Keratinocyte (primary cell): ENCODE data around the gene SELENOS. TPM values are rescaled to one million over a fixed set of nuclear protein-coding genes. Genes with fewer than 3 reads are reported as not detected.

Experiments used
- DNase-seq: peaks from one replicate; pipeline ENCODE4 v3.0.0-alpha.2; 2011; ENCODE audit warnings: low read depth, missing footprints, low spot score
- FAIRE-seq: peaks from 2 replicates; lab custom pipeline; 2011; peaks lifted over from hg19 to GRCh38; lab: Jason Lieb, UNC
- H2AFZ ChIP-seq: 2 replicates; pipeline ENCODE4 v1.6.0; 2012; ENCODE audit warnings: low read length, control low read depth, inconsistent platforms; ENCODE audit not compliant: control insufficient read depth
- H3K27ac ChIP-seq: 2 replicates; pipeline ENCODE4 v1.5.1; 2011; ENCODE audit warnings: low read length; ENCODE audit not compliant: control insufficient read depth, insufficient read depth
- H3K27me3 ChIP-seq: 3 replicates; pipeline ENCODE4 v1.6.0; 2011; ENCODE audit warnings: low read length; ENCODE audit not compliant: control insufficient read depth, insufficient read depth; ENCODE audit errors: extremely low read depth
- H3K36me3 ChIP-seq, 2 experiments: 2 replicates in 1 of 2; 3 replicates in 1 of 2; pipeline ENCODE4 v1.5.1; 2011; ENCODE audit warnings: low read length in 2 of 2, mild to moderate bottlenecking in 1 of 2; ENCODE audit not compliant: control insufficient read depth in 2 of 2, insufficient read depth in 2 of 2; ENCODE audit errors: extremely low read depth in 1 of 2
- H3K4me1 ChIP-seq: 3 replicates; pipeline ENCODE4 v1.5.1; 2011; ENCODE audit warnings: low read length; ENCODE audit not compliant: control insufficient read depth, insufficient read depth; ENCODE audit errors: extremely low read depth
- H3K4me2 ChIP-seq: 3 replicates; pipeline ENCODE4 v1.6.0; 2011; ENCODE audit warnings: low read depth, low read length; ENCODE audit not compliant: control insufficient read depth, insufficient read depth; ENCODE audit errors: extremely low read depth
- H3K4me3 ChIP-seq, 3 experiments: fragments of 200-600 bp in 1 of 3; sonication (generic) in 1 of 3; 2 replicates in 2 of 3; 3 replicates in 1 of 3; pipeline ENCODE4 v1.5.1; 2011 to 2016; ENCODE audit warnings: low read length in 3 of 3, mild to moderate bottlenecking in 3 of 3, control low read depth in 2 of 3, inconsistent platforms in 1 of 3, low read depth in 1 of 3, mixed read lengths in 1 of 3, mixed run types in 1 of 3, moderate library complexity in 1 of 3; ENCODE audit not compliant: control insufficient read depth in 2 of 3, insufficient read depth in 2 of 3; ENCODE audit errors: extremely low read depth in 1 of 3
- H3K79me2 ChIP-seq: 2 replicates; pipeline ENCODE4 v1.6.0; 2012; ENCODE audit warnings: low read length; ENCODE audit not compliant: control insufficient read depth, insufficient read depth
- H3K9ac ChIP-seq: 3 replicates; pipeline ENCODE4 v1.6.0; 2011; ENCODE audit warnings: low read length; ENCODE audit not compliant: control insufficient read depth, insufficient read depth; ENCODE audit errors: extremely low read depth
- H3K9me1 ChIP-seq: 3 replicates; pipeline ENCODE4 v1.6.0; 2011; ENCODE audit warnings: low read length; ENCODE audit not compliant: control insufficient read depth, insufficient read depth; ENCODE audit errors: extremely low read depth
- H3K9me3 ChIP-seq: 2 replicates; pipeline ENCODE4 v1.5.1; 2012; ENCODE audit warnings: low read depth, low read length; ENCODE audit not compliant: control insufficient read depth
- H4K20me1 ChIP-seq: 3 replicates; pipeline ENCODE4 v1.6.0; 2011; ENCODE audit warnings: low read length; ENCODE audit not compliant: control insufficient read depth, insufficient read depth; ENCODE audit errors: extremely low read depth
- EZH2 ChIP-seq: IDR thresholded peaks from one replicate; pipeline ENCODE4 v1.6.1; 2012; ENCODE audit warnings: inconsistent platforms, mild to moderate bottlenecking, low read length, moderate library complexity
- dilution Hi-C: fragments of 300-500 bp; cut with MboI; formaldehyde crosslinking; loops from one replicate; pipeline ENCODE4 v1.7.0; 2020; ENCODE audit warnings: low sequenced_read_pairs; ENCODE audit not compliant: extremely low pct_ligation_motif_present
- polyA plus RNA-seq, 5 experiments: library from polyadenylated mRNA; depleted of rRNA in 3 of 5; stranded (reverse) in 3 of 5; stranded (forward) in 1 of 5; unstranded in 1 of 5; fragments of >200 nt; gene quantifications; 1 replicate in 1 of 5; 2 replicates in 3 of 5; 3 replicates in 1 of 5; pipeline versions ENCODE4 v1.2.1 to v1.2.3, GENCODE V29; 2011 to 2012; ENCODE audit warnings: missing spikeins in 2 of 5, low read depth in 1 of 5, low replicate concordance in 1 of 5
- TF ChIP-seq, protein P1 (sequence below), 3 experiments: IDR thresholded peaks in 1 of 3; conservative IDR thresholded peaks in 1 of 3; optimal IDR thresholded peaks in 1 of 3; 2 replicates in 2 of 3; 3 replicates in 1 of 3; pipeline versions ENCODE3 to v1.5.1; 2011; ENCODE audit warnings: low read length in 3 of 3, mild to moderate bottlenecking in 3 of 3, moderate library complexity in 2 of 3, control low read depth in 1 of 3, inconsistent platforms in 1 of 3; ENCODE audit not compliant: insufficient read depth in 2 of 3; ENCODE audit errors: extremely low read depth in 1 of 3

SELENOS gene
- polyA plus RNA-seq, 1 donor (not counting 4 experiments of a cell fraction or from before 2014, with no cell fraction given), result 82.2 TPM

DNA sequence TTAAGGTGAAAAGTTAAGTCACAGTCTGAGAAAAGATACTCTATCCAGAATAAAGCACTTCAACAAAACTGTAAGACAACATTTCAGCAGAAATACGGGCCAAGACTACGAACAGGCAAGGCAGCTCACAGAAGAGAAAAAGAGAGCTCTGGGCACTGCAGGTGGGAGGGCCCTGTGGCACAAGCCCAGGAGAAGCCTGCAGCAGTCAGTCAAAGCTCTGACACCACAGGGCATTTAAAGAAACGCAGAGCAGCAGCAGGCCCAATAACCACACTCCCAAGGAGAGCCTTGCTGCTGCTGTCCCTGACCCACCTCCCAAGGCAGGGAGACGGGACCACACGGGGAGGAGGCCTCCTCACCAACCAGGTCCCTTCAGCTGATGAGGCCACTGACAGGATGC is 44.6 kb downstream of the SELENOS start:
- no peak overlapping the region for H2AFZ ChIP-seq
- FAIRE-seq (no peak), DNase-seq (no peak)
- peaks cover 89% of the 10 kb centered on the region for H3K79me2 ChIP-seq
- H3K4me3 ChIP-seq, result peak overlapping the region in 1 of 3 experiments; percentile 26
- no peaks in the 10 kb centered on the region for H4K20me1 ChIP-seq
- H3K27ac ChIP-seq, result peak overlapping the region; percentile 1
- no peaks in the 10 kb centered on the region for H3K9me3 ChIP-seq
- peaks cover 9 to 26% of the 10 kb centered on the region in 2 experiments for H3K36me3 ChIP-seq
- H3K9ac ChIP-seq, result no peak overlapping the region
- peaks cover 28% of the 10 kb centered on the region for H3K4me1 ChIP-seq
- TF ChIP-seq EZH2, result no peak
- TF ChIP-seq, protein P1, sequence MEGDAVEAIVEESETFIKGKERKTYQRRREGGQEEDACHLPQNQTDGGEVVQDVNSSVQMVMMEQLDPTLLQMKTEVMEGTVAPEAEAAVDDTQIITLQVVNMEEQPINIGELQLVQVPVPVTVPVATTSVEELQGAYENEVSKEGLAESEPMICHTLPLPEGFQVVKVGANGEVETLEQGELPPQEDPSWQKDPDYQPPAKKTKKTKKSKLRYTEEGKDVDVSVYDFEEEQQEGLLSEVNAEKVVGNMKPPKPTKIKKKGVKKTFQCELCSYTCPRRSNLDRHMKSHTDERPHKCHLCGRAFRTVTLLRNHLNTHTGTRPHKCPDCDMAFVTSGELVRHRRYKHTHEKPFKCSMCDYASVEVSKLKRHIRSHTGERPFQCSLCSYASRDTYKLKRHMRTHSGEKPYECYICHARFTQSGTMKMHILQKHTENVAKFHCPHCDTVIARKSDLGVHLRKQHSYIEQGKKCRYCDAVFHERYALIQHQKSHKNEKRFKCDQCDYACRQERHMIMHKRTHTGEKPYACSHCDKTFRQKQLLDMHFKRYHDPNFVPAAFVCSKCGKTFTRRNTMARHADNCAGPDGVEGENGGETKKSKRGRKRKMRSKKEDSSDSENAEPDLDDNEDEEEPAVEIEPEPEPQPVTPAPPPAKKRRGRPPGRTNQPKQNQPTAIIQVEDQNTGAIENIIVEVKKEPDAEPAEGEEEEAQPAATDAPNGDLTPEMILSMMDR (optimal IDR thresholded peaks at IDR 0.05 in 1 of 3, IDR thresholded peaks at IDR 0.05 in 1 of 3, conservative IDR thresholded peaks at IDR 0.05 in 1 of 3; ENCODE audit: extremely low read depth in 1 of 3, insufficient read depth in 2 of 3, low read length in 3 of 3), result no peak
- H3K27me3 ChIP-seq, result no peaks in the 10 kb centered on the region
- dilution Hi-C loops, result no loop called here
- H3K9me1 ChIP-seq, result no peaks in the 10 kb centered on the region
- peak overlapping the region; percentile 72 for H3K4me2 ChIP-seq

GRCh38 chr15:101228313-101228712 is 49.0 kb downstream of the SELENOS start:
- TF ChIP-seq, protein P1 (optimal IDR thresholded peaks at IDR 0.05 in 1 of 3, IDR thresholded peaks at IDR 0.05 in 1 of 3, conservative IDR thresholded peaks at IDR 0.05 in 1 of 3; ENCODE audit: extremely low read depth in 1 of 3, insufficient read depth in 2 of 3, low read length in 3 of 3), result no peak
- TF ChIP-seq EZH2, result no peak

More at GRCh38 chr15:101228313-101228712, 49.0 kb downstream of the SELENOS start:
- Histone ChIP-seq H4K20me1 (peaks cover 8% of the 10 kb centered on the region), H3K4me1 (peaks cover 15% of the 10 kb centered on the region), H2AFZ (no peak overlapping the region), H3K27me3 (no peaks in the 10 kb centered on the region), H3K4me2 (no peak overlapping the region), H3K9me1 (no peaks in the 10 kb centered on the region), H3K9ac (no peak overlapping the region), H3K79me2 (peaks cover 98% of the 10 kb centered on the region), H3K27ac (no peak overlapping the region), H3K9me3 (no peaks in the 10 kb centered on the region), H3K36me3 (peaks cover 13 to 20% of the 10 kb centered on the region in 2 experiments), H3K4me3 (no peak overlapping the region)
- DNase-seq (no peak), FAIRE-seq (no peak)
- dilution Hi-C loops, result no loop called here
